ENCODE measurements around the gene FBXL5.

DNA sequence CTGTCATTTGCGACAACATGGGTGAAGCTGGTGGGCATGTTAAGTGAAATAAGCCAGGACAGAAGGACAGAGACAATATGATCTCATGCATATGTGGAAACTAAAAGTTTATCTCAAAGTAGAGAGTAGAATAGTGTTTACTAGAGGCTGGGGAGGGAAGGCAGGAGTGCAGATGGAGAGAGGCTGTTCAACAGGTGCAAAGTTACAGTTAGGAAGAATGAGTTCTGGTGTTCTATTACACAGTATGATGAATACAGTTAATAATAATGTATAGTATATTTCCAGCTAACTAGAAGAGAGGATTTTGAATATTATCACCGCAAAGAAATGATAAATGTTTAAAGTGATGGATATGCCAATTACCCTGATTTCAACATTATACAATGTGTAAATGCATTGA, 69.8 kb downstream of the FBXL5 start:
- TF ChIP-seq, protein P1, sequence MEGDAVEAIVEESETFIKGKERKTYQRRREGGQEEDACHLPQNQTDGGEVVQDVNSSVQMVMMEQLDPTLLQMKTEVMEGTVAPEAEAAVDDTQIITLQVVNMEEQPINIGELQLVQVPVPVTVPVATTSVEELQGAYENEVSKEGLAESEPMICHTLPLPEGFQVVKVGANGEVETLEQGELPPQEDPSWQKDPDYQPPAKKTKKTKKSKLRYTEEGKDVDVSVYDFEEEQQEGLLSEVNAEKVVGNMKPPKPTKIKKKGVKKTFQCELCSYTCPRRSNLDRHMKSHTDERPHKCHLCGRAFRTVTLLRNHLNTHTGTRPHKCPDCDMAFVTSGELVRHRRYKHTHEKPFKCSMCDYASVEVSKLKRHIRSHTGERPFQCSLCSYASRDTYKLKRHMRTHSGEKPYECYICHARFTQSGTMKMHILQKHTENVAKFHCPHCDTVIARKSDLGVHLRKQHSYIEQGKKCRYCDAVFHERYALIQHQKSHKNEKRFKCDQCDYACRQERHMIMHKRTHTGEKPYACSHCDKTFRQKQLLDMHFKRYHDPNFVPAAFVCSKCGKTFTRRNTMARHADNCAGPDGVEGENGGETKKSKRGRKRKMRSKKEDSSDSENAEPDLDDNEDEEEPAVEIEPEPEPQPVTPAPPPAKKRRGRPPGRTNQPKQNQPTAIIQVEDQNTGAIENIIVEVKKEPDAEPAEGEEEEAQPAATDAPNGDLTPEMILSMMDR (IDR thresholded peaks at IDR 0.05; ENCODE audit: low read length): no peak
- TF ChIP-seq EZH2 (IDR thresholded peaks at IDR 0.05; ENCODE audit: borderline replicate concordance, low read length): no peak

Data from OCI-LY1 (cell line).